ENCODE measurements around the gene DNAH9.

The DNAH9 gene

GRCh38 chr17:11852231-11852630 lies 254.0 kb downstream of the DNAH9 start:
- DNase-seq (ENCODE audit: low read depth), result no peak

- no peak for DNase-seq (ENCODE audit: low read depth)
Measured at GRCh38 chr17:11852912-11853311, 254.6 kb downstream of the DNAH9 start.

GRCh38 chr17:11853321-11854151 lies 255.3 kb downstream of the DNAH9 start:
- no peak for DNase-seq (ENCODE audit: low read depth)

DNA sequence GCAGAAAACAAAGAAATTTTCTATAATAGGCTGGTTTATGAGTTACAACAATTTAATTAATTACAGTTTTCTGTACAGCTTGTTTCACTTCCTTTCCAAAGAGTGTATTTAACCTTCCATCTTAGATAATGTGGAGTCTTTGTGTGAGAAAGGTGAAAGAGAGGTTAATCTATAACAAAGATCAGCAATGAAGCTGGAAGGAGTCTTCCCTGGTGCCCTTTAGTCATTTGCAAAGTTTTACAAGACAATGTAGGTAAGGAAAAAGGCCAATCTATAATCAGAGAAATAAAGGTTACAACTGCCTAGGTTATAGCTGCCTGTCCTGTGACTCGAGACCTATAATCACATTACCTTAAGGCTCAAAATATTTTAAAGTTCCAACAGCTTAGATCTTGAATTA lies 257.0 kb downstream of the DNAH9 start:
- DNase-seq (ENCODE audit: low read depth), result no peak

DNA sequence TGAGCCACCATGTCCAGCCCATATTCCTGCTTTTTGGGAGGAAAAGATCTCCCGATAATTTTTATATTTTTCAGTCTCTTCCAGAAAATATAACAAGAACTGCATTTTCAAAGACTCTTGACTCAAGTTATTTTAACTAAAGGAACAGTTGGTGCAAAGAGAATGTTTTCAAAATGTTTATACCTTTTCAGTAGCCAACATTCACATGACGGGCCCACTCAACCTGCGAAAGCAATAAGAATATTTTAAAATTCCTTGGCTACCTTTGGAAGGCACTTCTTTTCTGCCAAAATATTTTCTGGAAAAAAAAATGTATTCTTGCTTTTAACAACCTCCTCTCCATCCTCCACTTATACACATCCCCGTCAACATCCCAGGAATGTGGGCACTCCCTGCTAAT lies 258.7 kb downstream of the DNAH9 start:
- no peak for DNase-seq (ENCODE audit: low read depth)

DNA sequence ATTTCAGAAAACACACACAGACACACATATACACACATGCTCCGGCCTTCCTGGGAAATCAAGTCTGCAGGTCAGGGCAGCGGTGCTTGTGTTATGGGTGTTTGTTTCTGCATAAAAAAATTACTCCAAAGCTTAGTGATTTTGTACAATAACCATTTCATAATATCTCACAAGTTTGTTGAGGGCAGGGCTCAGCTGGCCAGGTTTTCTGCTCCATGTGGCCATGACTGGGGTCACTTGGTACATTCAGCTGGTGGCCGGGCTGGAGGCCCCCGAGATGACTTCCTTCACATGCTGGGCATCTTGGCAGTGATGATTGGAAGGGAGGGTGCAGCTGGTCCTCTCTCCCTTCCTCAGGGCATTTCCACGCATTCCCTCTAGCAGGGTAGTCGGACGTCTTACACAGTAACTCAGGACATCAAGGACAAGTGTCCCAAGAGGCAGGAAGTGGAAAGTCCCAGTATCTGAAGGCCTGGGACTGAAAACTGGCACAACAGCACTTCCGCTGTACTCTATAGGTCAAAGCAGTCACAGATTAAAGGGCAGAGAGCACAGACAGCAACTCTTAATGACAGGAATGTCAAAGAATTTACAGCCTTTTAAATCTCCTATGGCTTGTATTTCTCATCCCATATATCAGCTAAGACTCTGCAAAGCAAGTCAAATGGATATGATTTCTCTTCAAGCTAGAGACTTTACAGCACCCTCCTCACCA lies 271.6 kb downstream of the DNAH9 start:
- no peak for DNase-seq (ENCODE audit: low read depth)

DNA sequence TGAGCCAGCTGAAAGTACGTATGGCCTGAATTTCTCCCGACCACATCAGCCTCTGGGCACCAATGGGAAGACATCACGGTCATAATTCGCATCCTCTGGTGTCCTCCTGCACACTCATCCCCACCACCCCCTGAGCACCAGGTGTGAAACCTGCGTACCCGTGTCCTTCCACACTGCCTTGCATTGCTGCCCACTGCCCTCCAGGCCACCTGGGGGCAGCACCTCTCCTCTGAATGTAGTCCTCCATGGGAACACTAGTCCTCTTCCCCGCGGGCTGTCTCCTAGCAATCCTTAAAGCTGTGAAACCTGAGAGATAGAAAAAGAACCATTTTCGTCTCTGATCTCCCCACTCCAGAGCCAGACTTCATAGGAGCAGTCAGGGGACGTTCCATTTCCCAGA lies 273.5 kb downstream of the DNAH9 start:
- DNase-seq (ENCODE audit: low read depth), result no peak

DNA sequence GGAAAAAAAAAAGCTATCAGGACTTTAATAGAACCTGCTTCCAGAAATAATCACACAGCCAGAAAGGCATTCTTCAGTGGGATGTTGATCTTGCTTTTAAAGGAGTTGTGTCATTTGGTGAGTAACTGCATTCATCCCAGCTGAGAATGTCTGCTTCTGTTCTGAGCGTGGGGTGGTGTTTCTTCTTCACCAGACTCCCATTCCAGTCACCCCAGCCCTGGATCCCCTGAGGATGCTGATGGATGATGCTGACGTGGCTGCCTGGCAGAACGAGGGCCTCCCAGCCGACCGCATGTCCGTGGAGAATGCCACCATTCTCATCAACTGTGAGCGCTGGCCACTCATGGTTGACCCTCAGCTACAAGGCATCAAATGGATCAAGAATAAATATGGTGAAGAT lies 276.5 kb downstream of the DNAH9 start:
- DNase-seq (ENCODE audit: low read depth), result no peak

- DNase-seq (ENCODE audit: low read depth), result no peak
Measured at GRCh38 chr17:11880714-11881113, 282.4 kb downstream of the DNAH9 start.

DNA sequence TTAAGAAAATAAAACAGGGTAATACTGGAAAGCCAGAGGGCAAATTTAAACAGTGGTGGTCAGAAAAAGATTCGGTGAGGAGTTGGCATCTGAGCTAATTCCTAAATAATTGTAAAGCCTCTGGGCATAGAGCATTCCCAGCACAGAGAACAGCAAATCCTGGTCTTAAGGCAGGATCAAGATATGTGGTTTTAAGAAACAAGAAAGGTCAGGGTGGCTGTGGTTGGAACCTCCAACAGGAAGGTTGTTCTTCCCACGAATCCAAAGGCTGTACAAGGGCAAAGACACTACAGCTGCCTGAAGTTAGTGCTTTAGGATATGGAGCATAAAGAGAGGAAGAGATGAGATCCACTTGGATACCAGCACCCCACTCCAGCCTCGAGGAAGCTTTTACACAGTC lies 284.4 kb downstream of the DNAH9 start:
- DNase-seq (ENCODE audit: low read depth), result no peak

DNA sequence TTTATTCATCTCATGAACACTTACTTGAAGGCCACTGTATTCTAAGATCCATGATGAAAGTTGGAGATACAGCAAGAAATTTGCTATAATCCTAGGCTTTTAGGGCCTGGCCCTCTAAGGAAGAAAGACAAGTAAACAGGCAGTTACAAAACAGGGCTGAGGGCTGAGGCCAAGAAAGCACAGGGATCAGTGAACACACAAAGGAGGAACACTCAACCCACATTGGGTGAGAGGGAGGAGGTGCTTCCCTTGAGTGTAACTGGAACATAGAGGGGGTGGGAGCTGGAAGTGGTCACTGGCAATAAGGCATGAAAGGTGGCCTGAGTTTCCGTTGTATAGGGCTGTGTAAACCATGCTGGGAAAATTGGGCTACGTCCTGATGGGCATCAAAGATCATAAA lies 286.8 kb downstream of the DNAH9 start:
- no peak for DNase-seq (ENCODE audit: low read depth)

DNA sequence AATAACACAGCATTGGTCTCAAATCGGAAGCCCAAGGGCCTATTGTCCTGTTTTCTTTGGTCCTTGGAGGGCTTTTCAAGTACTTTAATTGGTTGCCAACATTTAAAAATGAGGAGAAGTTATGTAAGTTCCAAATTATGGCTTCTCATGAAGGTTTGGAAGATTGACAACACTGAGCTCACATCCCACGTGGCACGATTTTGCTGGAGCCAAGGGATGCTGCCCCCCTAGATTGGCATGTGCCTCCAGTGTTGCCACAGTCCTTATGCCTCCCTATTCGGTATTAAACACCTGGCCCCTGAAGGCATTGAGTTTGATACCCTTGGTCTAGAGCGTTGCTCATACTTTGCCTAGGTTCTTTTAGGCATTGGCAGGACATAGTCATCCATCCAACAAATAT lies 291.0 kb downstream of the DNAH9 start:
- no peak for DNase-seq (ENCODE audit: low read depth)

DNA sequence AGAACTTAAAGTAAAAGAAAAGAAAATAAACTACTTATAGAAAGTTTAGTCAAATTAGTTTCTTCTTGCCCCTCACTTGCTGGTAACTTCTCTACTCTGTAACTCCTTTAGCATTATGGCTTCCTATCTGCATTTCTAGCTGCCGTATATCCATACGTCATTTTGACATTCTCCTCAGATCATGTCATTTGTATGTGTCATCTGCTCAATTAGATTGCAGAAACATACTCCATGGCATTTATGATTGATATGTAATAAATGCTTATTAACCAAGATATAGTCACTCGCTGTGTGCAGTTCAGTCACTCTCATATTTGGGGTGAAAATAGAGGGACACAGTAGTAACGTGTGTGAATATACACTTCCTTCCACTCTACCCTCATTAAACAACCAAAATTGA lies 295.6 kb downstream of the DNAH9 start:
- no peak for DNase-seq (ENCODE audit: low read depth)

DNA sequence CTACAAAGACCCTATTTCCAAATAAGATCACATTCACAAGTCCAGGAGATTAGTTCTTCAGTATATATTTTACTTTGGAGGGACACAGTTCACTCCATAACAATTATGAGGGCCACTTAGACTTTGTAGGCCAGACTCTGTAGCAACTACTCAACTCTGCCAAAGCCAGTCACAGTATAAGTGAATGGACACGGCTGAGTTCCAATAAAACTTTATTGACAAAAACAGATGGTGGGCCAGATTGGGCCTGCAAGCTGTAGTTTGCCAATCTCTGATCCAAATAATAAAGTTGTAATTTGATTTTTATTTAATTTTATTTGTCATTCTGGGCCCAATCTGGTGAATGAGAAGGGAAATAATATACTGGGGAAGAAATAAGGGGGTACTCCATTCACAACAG lies 297.9 kb downstream of the DNAH9 start:
- DNase-seq (ENCODE audit: low read depth), result no peak

- no peak for DNase-seq (ENCODE audit: low read depth)
Measured at GRCh38 chr17:11898526-11899235, 300.4 kb downstream of the DNAH9 start.

- no peak for DNase-seq (ENCODE audit: low read depth)
Measured at GRCh38 chr17:11899537-11899942, 301.3 kb downstream of the DNAH9 start.

GRCh38 chr17:11900041-11900476 lies 301.8 kb downstream of the DNAH9 start:
- DNase-seq (ENCODE audit: low read depth), result no peak

DNA sequence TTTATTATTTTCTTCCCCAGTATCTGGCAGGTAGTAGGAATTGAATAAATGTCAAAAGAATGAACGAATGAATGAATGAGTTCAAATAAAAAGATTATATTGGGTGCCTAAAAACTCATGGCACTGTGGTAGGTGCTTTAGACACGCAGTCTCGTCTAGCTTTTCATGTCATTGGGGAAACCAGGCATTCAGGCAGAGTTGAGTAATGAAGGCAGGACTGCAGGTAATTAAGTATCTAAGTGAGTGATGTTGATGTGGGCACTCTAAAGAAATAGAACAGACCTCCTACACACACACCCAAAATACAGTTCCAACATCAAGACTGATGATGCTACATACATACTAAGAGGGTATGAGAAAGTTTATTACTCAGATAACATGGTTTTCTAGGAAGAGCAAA lies 302.4 kb downstream of the DNAH9 start:
- no peak for DNase-seq (ENCODE audit: low read depth)

DNA sequence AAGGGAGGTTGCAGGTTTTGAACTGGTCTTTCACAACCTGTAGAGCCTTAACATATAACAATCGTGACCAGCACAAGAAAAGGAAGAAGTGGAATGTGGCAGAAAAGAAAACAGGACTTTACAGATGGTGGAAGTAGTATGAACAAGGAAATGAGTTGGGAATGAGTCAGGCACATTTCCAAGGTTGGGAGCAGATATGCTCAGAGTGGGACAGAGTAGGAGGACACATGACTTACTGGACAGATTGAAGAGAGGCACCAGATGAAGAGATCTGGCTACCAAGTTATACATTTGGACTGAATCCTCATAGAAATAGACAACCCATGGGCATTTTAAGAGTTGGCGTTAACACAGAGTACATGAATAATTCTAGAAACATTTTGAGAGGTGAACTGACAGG lies 303.7 kb downstream of the DNAH9 start:
- DNase-seq (ENCODE audit: low read depth), result no peak

- DNase-seq (ENCODE audit: low read depth), result no peak
Measured at GRCh38 chr17:11908711-11909146, 310.5 kb downstream of the DNAH9 start.

DNA sequence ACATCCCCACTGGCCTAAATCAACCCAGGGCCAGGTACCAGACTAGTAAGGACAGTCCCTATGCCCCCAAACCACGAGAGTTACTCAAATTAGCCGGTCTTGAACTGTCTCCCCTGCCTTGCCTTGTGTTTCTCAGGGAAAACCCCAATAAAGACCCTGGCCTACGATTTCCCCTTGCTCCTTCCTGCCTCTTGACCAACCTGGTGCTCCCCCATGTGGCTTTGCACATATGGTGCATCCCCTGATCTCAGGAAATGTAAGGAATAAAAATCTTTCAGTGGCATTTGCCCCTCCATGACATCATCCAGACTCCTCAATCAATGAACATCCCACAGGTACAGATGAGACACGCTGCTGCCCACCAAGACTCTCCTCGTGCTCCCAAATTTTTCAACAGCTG lies 311.1 kb downstream of the DNAH9 start:
- no peak for DNase-seq (ENCODE audit: low read depth)

DNA sequence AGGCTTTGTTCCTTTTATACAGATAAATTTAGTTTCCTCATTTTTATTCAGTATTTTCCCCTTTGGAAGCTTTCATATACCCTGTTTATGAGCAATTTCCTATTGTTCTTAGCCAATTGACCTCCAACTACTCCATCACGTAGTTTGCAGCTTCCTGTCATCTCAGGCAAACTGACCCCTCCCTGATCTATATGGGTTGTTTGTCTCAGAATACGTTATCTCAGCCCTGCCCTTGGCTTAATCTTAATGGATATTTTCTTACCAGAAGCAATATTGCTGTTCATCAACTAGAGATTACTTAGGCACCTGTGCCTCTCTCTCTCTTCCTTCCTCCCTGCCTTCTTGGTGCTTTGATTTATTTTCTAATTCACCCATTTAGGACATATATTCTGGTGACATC lies 317.8 kb downstream of the DNAH9 start:
- DNase-seq (ENCODE audit: low read depth), result no peak

DNA sequence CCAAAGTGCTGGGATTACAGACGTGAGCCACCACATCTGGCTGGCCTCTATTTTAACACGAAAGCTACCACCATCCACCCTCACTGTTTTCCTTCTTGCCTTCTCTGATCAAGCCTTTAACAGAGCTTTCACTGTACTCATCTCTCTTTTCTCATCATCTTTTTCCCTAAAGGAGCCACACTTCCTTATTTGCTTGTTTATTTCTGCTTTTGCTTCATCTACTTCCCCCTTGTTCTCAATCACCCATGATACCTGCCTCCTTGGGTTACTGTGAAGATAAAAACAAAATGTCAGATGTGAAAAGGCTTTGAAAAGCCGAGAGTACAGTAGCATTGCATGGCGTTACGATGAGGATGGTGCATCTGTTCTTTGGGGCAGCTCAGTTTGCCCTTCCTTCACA lies 319.1 kb downstream of the DNAH9 start:
- DNase-seq (ENCODE audit: low read depth), result no peak
